H9 (cell line): ENCODE results near the gene GARIN5A. TPM values are rescaled to one million over a fixed set of nuclear protein-coding genes. Genes with fewer than 3 reads are reported as not detected.

Source experiments
- DNase-seq: peaks from one replicate; pipeline ENCODE4 v3.0.0-alpha.2; 2017
- H2AFZ ChIP-seq: one replicate; pipeline ENCODE4 v1.6.1; 2013; ENCODE audit warnings: mild to moderate bottlenecking, low read length, control low read depth, moderate library complexity
- H2AK5ac ChIP-seq: 2 replicates; pipeline ENCODE4 v1.6.1; 2013; ENCODE audit warnings: low read length, control low read depth, mixed read lengths; ENCODE audit not compliant: insufficient read length
- H2BK120ac ChIP-seq: one replicate; pipeline ENCODE4 v1.6.1; 2013; ENCODE audit warnings: low read depth, mild to moderate bottlenecking, low read length, control low read depth, inconsistent platforms; ENCODE audit not compliant: poor library complexity, severe bottlenecking
- H2BK12ac ChIP-seq: 2 replicates; pipeline ENCODE4 v1.6.1; 2013; ENCODE audit warnings: low read length, control low read depth, mixed read lengths, low read depth; ENCODE audit not compliant: insufficient read length
- H2BK15ac ChIP-seq: 2 replicates; pipeline ENCODE4 v1.6.1; 2013; ENCODE audit warnings: low read depth, low read length, control low read depth
- H2BK20ac ChIP-seq: one replicate; pipeline ENCODE4 v1.6.1; 2013; ENCODE audit warnings: low read depth, mild to moderate bottlenecking, low read length, control low read depth, inconsistent platforms; ENCODE audit not compliant: poor library complexity, severe bottlenecking
- H2BK5ac ChIP-seq: 2 replicates; pipeline ENCODE4 v1.6.1; 2013; ENCODE audit warnings: low read length, control low read depth, mixed read lengths; ENCODE audit not compliant: insufficient read length
- H3K14ac ChIP-seq: 2 replicates; pipeline ENCODE4 v1.6.1; 2013; ENCODE audit warnings: low read length, control low read depth; ENCODE audit not compliant: insufficient read depth
- H3K18ac ChIP-seq: 2 replicates; pipeline ENCODE4 v1.6.1; 2013; ENCODE audit warnings: low read depth, mild to moderate bottlenecking, mixed read lengths, low read length, control low read depth; ENCODE audit not compliant: insufficient read length
- H3K23ac ChIP-seq: 2 replicates; pipeline ENCODE4 v1.6.1; 2013; ENCODE audit warnings: low read length, control low read depth, mixed read lengths, low read depth; ENCODE audit not compliant: insufficient read length
- H3K23me2 ChIP-seq: 2 replicates; pipeline ENCODE4 v1.6.1; 2013; ENCODE audit warnings: low read depth, mild to moderate bottlenecking, mixed read lengths, low read length, control low read depth; ENCODE audit not compliant: insufficient read length, poor library complexity, severe bottlenecking
- H3K27ac ChIP-seq: 2 replicates; pipeline ENCODE4 v1.5.1; 2013; ENCODE audit warnings: low read length, control low read depth, mixed read lengths, low read depth; ENCODE audit not compliant: insufficient read length
- H3K27me3 ChIP-seq: 2 replicates; pipeline ENCODE4 v1.6.1; 2013; ENCODE audit warnings: low read length, control low read depth, inconsistent platforms; ENCODE audit not compliant: insufficient read depth
- H3K4ac ChIP-seq: 2 replicates; pipeline ENCODE4 v1.6.1; 2013; ENCODE audit warnings: low read depth, mild to moderate bottlenecking, control low read depth, inconsistent platforms, low read length, moderate library complexity
- H3K4me1 ChIP-seq: 2 replicates; pipeline ENCODE4 v1.6.1; 2013; ENCODE audit warnings: low read length, control low read depth, inconsistent platforms; ENCODE audit not compliant: insufficient read depth
- H3K4me2 ChIP-seq: 2 replicates; pipeline ENCODE4 v1.6.1; 2013; ENCODE audit warnings: low read length, control low read depth, mixed read lengths; ENCODE audit not compliant: insufficient read length, insufficient read depth
- H3K56ac ChIP-seq: 2 replicates; pipeline ENCODE4 v1.6.1; 2013; ENCODE audit warnings: low read depth, mild to moderate bottlenecking, mixed read lengths, low read length, control low read depth; ENCODE audit not compliant: insufficient read length
- H3K79me1 ChIP-seq: 2 replicates; pipeline ENCODE4 v1.6.1; 2013; ENCODE audit warnings: low read depth, mild to moderate bottlenecking, moderate library complexity, low read length, control low read depth, inconsistent platforms; ENCODE audit not compliant: insufficient read depth, poor library complexity, severe bottlenecking
- H3K79me2 ChIP-seq: 2 replicates; pipeline ENCODE4 v1.6.1; 2013; ENCODE audit warnings: low read length, control low read depth, inconsistent platforms; ENCODE audit not compliant: insufficient read depth
- H3K9ac ChIP-seq: 2 replicates; pipeline ENCODE4 v1.6.1; 2013; ENCODE audit warnings: low read length, control low read depth, mixed read lengths; ENCODE audit not compliant: insufficient read length; ENCODE audit errors: extremely low read depth
- H3K9me3 ChIP-seq: one replicate; pipeline ENCODE4 v1.6.1; 2013; ENCODE audit warnings: low read depth, low read length, inconsistent platforms; ENCODE audit not compliant: control insufficient read depth
- H3T11ph ChIP-seq: one replicate; pipeline ENCODE4 v1.6.1; 2013; ENCODE audit warnings: mild to moderate bottlenecking, low read length, control low read depth, inconsistent platforms
- H4K20me1 ChIP-seq: one replicate; pipeline ENCODE4 v1.6.1; 2013; ENCODE audit not compliant: control insufficient read depth, insufficient read length, insufficient read depth
- H4K5ac ChIP-seq: 2 replicates; pipeline ENCODE4 v1.6.1; 2013; ENCODE audit warnings: low read depth, mild to moderate bottlenecking, mixed read lengths, low read length, control low read depth; ENCODE audit not compliant: insufficient read length
- H4K8ac ChIP-seq: replicated peaks from 2 replicates; pipeline ENCODE4 v1.6.1; 2013; ENCODE audit warnings: low read length, control low read depth, mixed read lengths, low read depth; ENCODE audit not compliant: insufficient read length
- H4K91ac ChIP-seq: 2 replicates; pipeline ENCODE4 v1.6.1; 2013; ENCODE audit warnings: low read depth, mild to moderate bottlenecking, moderate library complexity, mixed read lengths, low read length, control low read depth; ENCODE audit not compliant: insufficient read length
- H3K27ac Mint-ChIP-seq, 3 experiments: 2 replicates in 2 of 3; 3 replicates in 1 of 3; pipeline ENCODE4 v1.8.0; 2020 to 2021; ENCODE audit warnings: mixed read lengths in 3 of 3, mild to moderate bottlenecking in 1 of 3, moderate library complexity in 1 of 3
- H3K27me3 Mint-ChIP-seq: 2 replicates; pipeline ENCODE4 v1.8.0; 2021; ENCODE audit warnings: low read depth, mild to moderate bottlenecking, moderate library complexity, mixed read lengths
- H3K36me3 Mint-ChIP-seq, 3 experiments: 2 replicates in 2 of 3; 3 replicates in 1 of 3; pipeline ENCODE4 v1.8.0; 2020 to 2021; ENCODE audit warnings: low read depth in 3 of 3, mixed read lengths in 3 of 3; ENCODE audit not compliant: insufficient read depth in 1 of 3
- H3K4me1 Mint-ChIP-seq, 2 experiments: 2 replicates each; pipeline ENCODE4 v1.8.0; 2020; ENCODE audit warnings: mixed read lengths in 2 of 2
- H3K4me3 Mint-ChIP-seq, 2 experiments: 2 replicates in 1 of 2; 3 replicates in 1 of 2; pipeline ENCODE4 v1.8.0; 2020 to 2021; ENCODE audit warnings: mild to moderate bottlenecking in 2 of 2, mixed read lengths in 2 of 2, moderate library complexity in 1 of 2
- H3K9me3 Mint-ChIP-seq, 2 experiments: 2 replicates in 1 of 2; 3 replicates in 1 of 2; pipeline ENCODE4 v1.8.0; 2020; ENCODE audit warnings: mild to moderate bottlenecking in 2 of 2, mixed read lengths in 2 of 2, moderate library complexity in 1 of 2
- WGBS: extraction: QIAGEN DNeasy Blood & Tissue Kit; methylation state at CpG from one replicate; pipeline ENCODE4 v1.1.7; 2013; ENCODE audit warnings: missing lambda C conversion rate, low lambda C conversion rate, mixed read lengths; ENCODE audit not compliant: insufficient read length; ENCODE audit errors: extremely low coverage; 5-methylcytosine and 5-hydroxymethylcytosine counted together
- total RNA-seq: library from RNA; stranded (reverse); gene quantifications from 2 replicates; pipeline ENCODE4 v1.2.1, GENCODE V29; 2021
- TF ChIP-seq, protein P1 (sequence below): fragments of 200-600 bp; sonication (generic); conservative IDR thresholded peaks from 3 replicates; pipeline ENCODE4 v1.8.0; 2021; ENCODE audit warnings: antibody characterized with exemption, mild to moderate bottlenecking

The GARIN5A gene
- total RNA-seq, 1 experiment from 2014 or later = 9.5 TPM

DNA sequence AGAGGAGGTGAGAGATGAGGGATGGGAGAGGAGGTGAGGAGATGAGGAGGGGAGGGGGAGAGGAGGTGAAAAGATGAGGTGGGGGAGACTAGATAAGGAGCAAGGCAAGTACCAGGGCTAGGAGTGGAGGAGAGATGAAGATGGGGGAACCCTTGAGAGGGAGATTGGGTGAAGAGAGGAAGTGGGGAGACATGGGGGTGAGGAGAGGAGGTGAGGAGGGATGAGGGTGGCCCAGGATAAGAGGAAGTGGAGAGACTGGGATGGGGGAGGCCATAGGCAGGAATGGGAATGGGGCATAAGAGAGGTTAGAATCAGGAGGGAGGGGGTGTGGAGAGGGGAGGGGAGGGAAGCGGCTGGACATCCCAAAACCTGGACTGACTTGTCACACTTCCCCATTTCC, 17.0 kb downstream of the GARIN5A start:
- Histone ChIP-seq H3K14ac (no peak overlapping the region), H2BK120ac (no peak overlapping the region), H3K23me2 (no peaks in the 10 kb centered on the region), H3K9me3 (no peaks in the 10 kb centered on the region), H3K27me3 (no peaks in the 10 kb centered on the region), H2BK20ac (no peak overlapping the region), H2AK5ac (no peak overlapping the region), H3T11ph (no peak overlapping the region), H3K4me2 (no peak overlapping the region), H3K56ac (no peak overlapping the region), H3K9ac (no peak overlapping the region), H3K79me1 (no peaks in the 10 kb centered on the region), H2AFZ (no peak overlapping the region), H3K79me2 (no peaks in the 10 kb centered on the region), H4K91ac (no peak overlapping the region), H4K20me1 (no peaks in the 10 kb centered on the region), H3K27ac (no peak overlapping the region), H4K5ac (no peak overlapping the region), H3K4me1 (no peaks in the 10 kb centered on the region), H4K8ac (no peak overlapping the region), H3K4ac (no peak overlapping the region), H2BK12ac (no peak overlapping the region), H3K18ac (no peak overlapping the region), H2BK5ac (no peak overlapping the region), H3K23ac (no peak overlapping the region), H2BK15ac (no peak overlapping the region)
- Mint-ChIP-seq H3K27ac (peak overlapping the region in 1 of 3 experiments; percentile 12; a peak in 2 of 7 replicates), H3K27me3 (peaks cover 15% of the 10 kb centered on the region), H3K36me3 (peaks cover 0 to 3% (median 2%) of the 10 kb centered on the region in 3 experiments; a peak in 2 of 7 replicates), H3K4me3 (no peak overlapping the region), H3K4me1 (peaks cover 2 to 5% of the 10 kb centered on the region in 2 experiments), H3K9me3 (no peaks in the 10 kb centered on the region; a peak in 1 of 5 replicates)
- no CpG with 5 or more reads among the region's 1 CpG for WGBS
- TF ChIP-seq, protein P1, sequence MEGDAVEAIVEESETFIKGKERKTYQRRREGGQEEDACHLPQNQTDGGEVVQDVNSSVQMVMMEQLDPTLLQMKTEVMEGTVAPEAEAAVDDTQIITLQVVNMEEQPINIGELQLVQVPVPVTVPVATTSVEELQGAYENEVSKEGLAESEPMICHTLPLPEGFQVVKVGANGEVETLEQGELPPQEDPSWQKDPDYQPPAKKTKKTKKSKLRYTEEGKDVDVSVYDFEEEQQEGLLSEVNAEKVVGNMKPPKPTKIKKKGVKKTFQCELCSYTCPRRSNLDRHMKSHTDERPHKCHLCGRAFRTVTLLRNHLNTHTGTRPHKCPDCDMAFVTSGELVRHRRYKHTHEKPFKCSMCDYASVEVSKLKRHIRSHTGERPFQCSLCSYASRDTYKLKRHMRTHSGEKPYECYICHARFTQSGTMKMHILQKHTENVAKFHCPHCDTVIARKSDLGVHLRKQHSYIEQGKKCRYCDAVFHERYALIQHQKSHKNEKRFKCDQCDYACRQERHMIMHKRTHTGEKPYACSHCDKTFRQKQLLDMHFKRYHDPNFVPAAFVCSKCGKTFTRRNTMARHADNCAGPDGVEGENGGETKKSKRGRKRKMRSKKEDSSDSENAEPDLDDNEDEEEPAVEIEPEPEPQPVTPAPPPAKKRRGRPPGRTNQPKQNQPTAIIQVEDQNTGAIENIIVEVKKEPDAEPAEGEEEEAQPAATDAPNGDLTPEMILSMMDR = no peak
- no peak for DNase-seq
